Measurements from ENCODE around the gene C1orf146.
"Not testable (repeated sequence)": the region's sequence is repeated elsewhere in the genome, so short reads cannot be mapped to it uniquely, and the experiment has no call there.

The C1orf146 gene, protein sequence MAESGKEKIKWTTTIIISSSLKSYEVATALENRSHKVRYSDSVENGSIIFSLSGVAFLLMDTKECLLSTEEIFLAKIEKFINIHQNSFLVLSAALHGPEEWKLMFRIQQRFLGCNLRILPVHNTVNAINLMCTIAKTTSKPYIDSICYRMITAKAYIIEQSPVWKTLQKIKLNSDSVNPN

DNA sequence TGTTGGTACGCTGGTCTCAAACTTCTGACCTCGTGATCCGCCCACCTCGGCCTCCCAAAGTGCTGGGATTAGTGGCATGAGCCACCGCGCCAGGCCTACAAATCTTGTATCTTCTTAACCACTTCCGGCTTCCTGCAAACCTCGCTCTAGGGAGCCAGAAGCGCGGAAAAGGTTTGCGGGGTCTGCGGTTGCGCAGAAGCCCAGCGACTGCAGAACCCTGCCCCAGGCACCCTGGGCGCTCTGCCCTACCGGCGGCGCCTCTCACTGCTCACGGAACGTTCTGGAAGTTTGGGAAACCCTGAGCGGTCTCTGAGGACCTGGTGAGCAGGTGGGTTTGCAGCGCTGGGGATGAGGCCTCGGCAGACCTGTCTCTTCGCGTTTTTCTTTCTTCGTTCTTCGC lies at the start of gene C1orf146:
Gene C1orf146 (plus strand): TSS at position 195 of the 400 bp plus-strand sequence. CDS start 13,506 bp downstream, outside the sequence.
- DNase-seq (ENCODE audit: low spot score) = no peak

DNA sequence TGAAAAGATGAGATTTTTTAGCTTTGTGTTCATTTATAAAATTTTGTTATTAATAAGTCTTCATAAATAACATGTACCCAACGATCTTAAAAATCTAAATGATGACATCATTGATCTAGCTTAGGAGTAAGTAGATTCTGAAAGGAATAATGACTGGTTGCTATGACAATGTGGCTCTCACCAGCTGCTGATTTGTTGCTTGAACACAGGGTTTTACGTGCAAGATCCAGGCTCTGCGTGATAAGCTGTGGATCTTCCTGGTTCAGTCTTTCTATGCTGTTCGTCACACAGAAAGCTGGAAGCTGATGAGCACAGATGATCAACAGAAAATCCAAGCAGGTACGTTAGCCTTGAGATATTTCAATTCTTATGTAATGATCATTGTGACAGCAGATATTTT lies 49.1 kb upstream of the C1orf146 start:
- no peak for DNase-seq (ENCODE audit: low spot score)

- no peak for DNase-seq (ENCODE audit: low spot score)
Observed at GRCh38 chr1:92169214-92170005, 48.3 kb upstream of the C1orf146 start.

DNA sequence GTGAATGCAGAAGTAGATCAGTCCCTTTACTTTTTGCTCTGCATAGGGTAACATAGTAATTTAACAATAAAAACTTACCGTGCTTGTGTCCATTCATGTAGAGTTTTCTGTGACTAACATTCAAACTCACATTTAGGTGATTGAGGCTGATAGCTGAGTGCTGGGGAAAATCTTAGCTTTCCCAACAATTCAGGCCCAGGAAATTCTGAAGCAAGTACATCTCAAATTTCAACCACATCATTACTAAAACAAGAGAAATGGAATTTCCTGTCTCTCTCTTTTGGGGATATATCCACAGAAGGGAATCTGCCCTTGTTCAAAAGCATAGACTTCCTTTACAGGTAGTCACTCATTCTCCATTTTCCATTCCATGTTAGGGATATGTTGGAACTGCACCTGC lies 33.1 kb upstream of the C1orf146 start:
- DNase-seq (ENCODE audit: low spot score) = no peak

DNA sequence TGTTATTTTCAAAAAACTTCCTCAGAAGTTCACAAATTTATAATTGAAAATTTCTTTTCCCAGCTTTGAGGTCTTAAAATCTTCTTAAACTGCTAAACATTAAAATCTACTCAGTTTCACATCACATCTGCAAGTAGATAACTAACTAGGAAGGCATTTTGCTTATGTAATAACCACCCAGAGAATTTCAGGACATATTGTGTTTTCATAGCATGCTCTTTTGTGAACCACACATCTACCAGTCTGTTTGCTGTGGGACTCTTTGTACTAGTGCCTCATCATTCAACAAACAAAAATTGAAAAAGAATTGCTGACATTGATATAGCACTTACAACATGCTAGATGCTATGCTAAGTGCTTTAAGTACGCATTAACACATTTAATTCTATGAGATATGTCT lies 31.6 kb upstream of the C1orf146 start:
- no peak for DNase-seq (ENCODE audit: low spot score)

DNA sequence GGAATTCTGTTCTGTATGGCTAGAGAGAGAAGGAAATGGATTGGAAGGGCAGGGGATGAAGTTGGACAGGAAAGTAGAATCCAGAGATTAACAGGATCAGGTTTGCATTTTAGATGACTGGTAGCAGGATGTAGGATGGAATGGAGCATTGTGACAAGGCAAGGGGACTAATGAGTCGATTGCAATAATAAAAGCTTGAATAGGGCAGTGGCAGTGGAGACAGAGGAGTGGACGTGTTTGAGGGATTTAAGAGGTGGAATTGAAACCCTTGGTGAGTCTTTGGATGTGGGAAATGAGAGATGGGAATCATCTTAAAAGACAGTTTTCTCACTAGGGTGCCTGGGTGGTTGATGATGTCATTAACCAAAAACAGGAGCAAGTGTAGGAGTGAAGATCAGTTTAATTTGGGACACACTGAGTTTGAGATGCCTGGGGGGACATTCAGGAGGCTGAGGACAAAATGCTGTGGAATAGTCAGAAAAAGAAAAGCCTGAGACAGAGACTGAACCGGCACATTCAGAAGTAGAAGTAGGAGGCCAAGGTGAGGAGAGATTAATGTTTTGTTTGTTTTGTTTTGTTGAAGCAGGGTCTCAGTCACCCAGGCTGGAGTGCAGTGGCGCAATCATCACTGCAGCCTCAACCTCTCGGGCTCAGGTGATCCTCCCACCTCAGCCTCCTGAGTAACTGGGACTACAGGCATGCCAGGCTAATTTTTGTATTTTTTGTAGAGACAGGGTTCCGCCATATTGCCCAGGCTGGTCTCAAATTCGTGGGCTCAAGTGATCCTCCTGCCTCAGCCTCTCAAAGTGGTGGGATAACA lies 29.1 kb upstream of the C1orf146 start:
- no peak for DNase-seq (ENCODE audit: low spot score)

DNA sequence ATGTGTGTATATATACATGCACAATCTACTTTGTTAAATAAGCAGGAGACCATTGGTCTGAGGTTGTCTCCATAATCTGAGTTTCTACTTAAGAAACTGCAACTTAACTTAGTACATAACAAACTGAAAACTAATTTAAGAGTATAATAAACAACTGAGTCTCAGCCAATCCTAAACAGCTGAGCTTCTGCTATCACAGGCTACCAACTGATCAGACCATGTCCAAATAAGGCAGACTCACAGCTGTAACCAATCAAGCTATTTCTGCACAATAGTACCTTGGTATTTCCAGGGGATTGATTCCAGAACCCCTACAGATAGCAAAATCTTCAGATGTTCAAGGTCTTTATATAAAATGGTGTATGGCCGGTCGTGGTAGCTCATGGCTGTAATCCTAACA lies 26.0 kb upstream of the C1orf146 start:
- no peak for DNase-seq (ENCODE audit: low spot score)

DNA sequence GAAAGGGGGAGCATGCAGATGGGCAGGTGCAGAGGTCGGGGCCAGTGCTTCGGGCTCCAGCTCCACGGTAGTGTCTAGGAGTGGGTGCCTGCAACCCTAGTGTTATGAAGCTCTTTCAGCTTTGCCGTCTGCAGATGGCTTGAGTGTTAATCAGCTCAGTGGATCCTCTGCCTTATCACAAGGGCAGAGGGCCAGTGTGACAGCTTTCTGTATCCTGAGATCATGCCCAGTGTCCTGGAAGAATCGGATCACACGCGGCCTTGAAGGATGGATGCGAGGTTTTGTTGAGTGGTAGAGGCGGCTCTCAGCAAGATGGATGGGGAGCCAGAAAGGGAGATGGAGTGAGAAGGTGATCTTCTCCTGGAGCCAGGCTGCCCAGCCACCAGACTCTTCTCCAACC lies 25.5 kb upstream of the C1orf146 start:
- DNase-seq (ENCODE audit: low spot score) = no peak

- DNase-seq (ENCODE audit: low spot score) = no peak
Observed at GRCh38 chr1:92194511-92194910, 23.2 kb upstream of the C1orf146 start.

- DNase-seq (ENCODE audit: low spot score) = no peak
Observed at GRCh38 chr1:92201973-92202372, 15.7 kb upstream of the C1orf146 start.

- no peak for DNase-seq (ENCODE audit: low spot score)
Observed at GRCh38 chr1:92203105-92203504, 14.6 kb upstream of the C1orf146 start.

GRCh38 chr1:92210701-92211100 lies 7.0 kb upstream of the C1orf146 start:
- DNase-seq (ENCODE audit: low spot score) = no peak

DNA sequence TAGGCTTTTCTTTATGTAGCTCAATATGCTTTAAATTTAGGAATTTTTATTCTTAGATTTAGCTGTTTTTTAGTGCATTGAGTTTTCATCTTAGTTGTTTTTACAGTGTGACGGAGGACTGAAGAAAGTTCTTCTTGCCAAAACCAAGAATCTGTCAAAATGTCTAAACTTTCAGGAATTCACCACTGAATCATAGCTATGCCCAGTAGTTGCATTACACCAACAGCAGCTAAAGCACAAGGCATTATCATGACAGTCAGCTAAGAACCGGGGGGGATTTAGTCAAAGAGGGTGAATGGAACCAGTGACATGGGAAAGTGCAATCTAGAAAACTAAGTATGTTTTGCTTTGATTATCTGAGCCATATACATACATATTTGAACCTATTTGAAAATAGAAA lies 6.5 kb upstream of the C1orf146 start:
- peak; percentile 10 for DNase-seq (ENCODE audit: low spot score)

- no peak for DNase-seq (ENCODE audit: low spot score)
Observed at GRCh38 chr1:92218559-92218958, 844 bp downstream of the C1orf146 start.

DNA sequence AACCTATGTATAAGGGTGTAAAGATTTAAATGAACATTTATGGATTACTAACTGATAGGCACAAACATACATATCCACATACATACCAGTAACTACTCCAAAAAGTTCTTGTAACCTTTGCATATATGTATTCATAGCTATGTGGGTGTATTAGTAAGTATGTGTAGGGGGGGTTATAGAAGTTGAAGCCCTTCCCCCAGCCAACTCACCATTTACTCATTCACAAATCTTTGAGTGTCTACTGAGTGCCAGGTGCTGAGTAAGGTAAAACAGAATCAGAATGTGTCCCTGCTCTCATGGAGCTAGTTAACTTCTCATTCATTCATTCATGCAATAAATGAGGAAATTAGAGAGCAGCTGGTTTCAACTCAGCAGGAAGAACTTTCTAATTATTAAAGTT lies 1.3 kb downstream of the C1orf146 start:
- DNase-seq (ENCODE audit: low spot score) = peak; percentile 22

GRCh38 chr1:92228401-92228800 lies 10.7 kb downstream of the C1orf146 start:
- no peak for DNase-seq (ENCODE audit: low spot score)

GRCh38 chr1:92230736-92231135 lies 13.0 kb downstream of the C1orf146 start:
- no peak for DNase-seq (ENCODE audit: low spot score)

DNA sequence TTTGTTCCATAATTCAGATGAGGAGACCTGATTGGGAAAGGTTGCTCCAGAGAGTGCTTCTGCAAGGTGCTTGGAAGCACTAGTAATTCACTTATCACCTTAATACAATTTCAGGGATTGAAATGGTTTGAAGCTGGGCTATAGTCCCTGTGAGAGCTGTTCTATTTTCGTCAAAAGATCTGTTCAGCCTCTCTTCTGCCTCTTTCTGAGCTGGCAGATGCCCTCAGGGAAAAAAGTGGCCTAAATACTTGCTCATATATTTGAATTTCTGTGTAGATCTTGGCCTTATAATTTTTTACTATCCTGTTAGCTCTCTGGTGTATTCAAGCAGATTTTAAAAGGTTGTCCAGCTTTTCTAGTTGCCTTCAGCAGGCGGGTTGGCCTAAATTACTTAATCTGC lies 22.3 kb downstream of the C1orf146 start:
- no peak for DNase-seq (ENCODE audit: low spot score)

DNA sequence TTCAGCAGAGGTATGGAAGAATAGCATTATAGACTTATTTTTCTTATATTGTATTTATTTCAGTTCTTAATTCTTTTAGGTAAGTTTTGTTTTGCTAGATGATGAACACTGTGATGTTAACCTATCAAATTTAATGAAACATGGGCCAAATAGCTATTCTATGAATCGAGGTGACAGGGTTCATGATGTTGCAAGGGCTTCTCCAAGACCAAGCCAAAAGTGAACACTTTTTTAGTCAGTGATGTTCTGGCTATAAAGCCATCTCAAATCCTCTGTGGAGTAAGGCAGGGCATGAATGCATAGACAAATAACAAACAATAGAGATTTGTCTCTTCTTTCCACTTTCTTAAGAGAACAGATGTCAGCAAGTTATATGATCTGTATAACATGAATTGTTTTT lies 26.7 kb downstream of the C1orf146 start:
- DNase-seq (ENCODE audit: low spot score) = no peak

GRCh38 chr1:92254714-92255113 lies 37.0 kb downstream of the C1orf146 start:
- not testable (repeated sequence) for DNase-seq (ENCODE audit: low spot score)

DNA sequence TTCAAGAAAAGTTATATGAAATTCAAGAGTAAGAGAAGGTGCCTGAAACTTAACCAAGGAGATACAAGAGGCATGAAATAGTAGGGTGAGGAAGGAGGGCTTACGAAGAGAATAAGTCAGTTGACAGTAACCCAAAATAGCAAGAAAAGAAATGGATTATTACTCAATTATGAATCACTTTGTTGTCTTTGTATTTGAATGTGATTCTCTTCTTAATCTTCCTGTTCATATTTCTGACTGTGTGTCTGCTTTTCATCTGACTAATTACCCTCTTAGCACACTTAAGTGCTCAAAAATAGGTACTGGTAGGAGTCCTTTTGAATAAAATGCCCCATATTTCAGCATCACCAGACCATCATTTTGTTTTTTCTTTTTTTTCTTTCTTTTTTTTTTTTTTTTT lies 41.6 kb downstream of the C1orf146 start:
- DNase-seq (ENCODE audit: low spot score) = peak; percentile 25

DNA sequence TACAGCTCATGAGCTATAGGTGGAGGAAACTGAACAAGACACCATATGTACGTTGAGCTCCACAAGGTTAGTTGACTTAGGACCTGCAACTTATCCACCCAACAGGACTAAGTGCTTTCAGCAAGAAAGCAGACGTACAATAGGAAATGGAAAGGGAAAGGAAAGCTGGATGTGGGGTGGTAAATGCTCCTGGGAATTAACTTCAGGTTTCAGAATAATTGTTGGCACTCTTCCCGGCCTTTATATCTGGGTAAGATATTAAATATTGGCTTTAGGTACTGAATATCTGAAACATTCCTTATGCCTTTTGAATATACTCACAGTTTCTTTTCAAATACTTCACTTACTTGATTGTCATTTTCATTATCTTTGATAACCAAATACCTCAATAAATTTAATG lies 44.8 kb downstream of the C1orf146 start:
- DNase-seq (ENCODE audit: low spot score) = no peak

DNA sequence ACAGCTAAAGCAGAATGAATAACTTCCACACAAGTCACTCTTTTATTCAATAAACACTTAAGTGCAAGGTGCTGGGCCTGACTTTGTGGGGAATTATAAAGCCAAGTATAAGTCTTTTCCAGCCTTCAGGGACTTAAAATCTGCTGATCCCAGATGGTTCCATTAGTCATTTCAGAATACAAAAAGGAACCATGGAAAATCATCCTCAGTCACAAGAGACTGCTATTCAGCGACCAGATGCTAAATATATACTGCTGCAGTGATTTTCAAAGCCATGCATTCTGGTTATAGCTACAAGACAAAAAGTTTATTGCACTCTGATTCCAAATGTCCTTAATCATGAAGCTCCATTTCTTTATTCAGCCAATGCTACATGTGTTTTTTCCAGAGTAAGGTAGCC lies 55.3 kb downstream of the C1orf146 start:
- DNase-seq (ENCODE audit: low spot score) = no peak
